ENCODE results near the gene AMFR.

Gene AMFR

DNA sequence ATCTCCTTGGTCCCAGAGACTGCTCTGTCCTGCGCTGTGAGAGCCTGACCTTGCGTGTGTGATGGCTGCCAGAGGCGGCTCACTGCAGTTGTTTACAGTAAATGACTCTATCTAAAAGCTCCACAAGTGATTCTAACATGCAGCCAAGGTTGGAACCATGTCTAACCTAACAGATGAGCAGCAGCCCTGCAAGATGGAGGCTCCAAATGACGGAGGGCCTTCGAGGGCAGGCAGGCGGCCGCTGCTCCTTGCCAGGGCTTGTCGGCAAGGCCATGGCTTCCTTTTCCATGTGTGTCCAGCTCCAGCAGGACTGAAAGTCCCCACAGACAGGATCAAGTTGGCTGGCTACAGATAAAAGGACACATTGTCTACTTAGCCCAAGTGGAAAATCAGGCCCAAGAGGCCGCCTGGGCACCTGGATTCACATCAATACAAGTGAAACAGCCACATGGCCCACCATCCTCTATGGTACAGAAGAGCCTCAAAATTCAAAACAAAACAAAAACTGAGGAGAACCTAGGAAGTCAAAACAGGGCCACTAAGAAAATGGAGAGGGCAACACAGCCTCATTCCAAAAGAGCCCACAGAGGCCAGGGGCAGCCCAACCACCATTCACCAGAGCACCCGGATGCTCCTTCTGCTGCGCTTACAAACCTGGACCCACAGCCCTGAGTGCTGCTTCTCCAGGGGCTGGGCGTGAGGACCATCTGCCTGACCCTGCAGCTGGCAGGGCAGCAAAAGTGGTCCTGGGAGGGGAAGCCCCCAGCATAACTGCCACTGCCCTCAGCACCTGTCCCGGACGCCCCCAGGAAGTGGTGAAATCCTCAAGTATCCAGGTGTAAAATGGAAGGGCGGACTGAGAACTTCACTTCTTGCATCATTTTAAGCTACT, 65.0 kb downstream of the AMFR start:
- DNase-seq, result no peak

GRCh38 chr16:56357765-56358322, 67.5 kb downstream of the AMFR start:
- DNase-seq, result no peak

- DNase-seq, result no peak
Measured at GRCh38 chr16:56357241-56357764, 68.0 kb downstream of the AMFR start.

DNA sequence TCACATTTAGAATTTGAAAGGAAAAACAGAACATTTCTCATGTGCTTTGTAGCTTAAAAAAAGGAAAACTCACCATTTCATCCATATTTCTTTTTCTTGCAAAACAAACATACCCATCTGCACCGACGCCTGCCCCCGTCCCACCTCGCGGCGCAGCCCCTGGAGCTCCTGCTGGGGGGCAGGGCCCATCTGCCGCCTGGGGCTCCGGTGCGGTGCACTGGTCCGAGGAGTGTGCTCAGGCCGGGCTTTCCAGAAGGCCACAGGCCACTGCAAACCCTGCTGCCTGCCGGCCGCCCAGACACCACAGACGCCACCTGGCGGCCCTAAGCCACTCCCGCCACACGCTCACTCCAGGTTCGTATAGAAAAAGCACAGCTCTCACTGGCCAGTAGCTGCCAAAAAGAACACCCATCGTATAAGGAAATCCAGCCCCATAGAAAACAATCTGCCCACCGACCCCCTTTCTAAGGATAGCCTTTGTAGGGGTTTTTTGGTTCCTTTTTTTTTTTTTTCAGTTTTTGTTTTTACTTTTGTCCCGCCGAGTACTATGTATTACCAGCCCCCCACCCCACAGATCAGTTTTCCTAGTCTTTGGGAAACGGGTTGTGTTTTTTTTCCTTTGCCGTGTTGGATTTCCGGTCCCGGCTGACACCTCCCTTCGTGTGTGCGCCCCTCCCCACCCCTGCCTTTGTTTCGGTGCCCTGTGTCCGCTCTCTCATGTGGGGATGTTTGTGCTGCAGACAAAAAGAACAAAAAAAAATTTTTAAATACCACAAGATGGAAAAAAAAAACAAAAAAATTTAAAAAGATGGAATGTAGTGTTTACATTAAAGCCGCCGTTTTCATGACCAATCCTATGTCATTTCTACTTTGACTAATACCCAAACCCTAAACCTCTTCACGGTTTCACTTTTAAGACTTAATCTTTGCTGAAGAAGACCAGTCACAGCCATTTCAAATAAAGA, 68.8 kb downstream of the AMFR start:
- DNase-seq, result no peak

DNA sequence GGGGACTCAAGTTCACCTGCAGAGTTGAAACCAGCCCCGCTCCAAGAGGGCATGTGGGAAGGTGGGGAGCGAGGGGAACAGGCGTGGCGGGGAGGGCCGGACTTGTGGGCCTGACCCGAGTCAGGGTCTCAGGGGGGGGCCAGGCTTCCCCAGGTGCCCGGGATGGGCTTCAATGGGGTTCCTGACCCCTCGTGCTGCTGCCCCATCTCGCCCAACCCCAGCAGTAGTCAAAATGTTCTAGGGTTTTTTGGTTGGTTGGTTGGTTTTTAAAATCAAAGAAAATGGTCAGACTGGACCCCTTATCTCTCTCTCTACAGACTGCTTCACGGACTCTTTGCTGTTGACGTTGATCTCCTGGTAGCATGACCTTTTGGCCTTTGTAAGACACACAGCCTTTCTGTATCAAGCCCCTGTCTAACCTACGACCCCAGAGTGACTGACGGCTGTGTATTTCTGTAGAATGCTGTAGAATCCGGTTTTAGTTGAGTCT, 69.5 kb downstream of the AMFR start:
- no peak for DNase-seq

DNA sequence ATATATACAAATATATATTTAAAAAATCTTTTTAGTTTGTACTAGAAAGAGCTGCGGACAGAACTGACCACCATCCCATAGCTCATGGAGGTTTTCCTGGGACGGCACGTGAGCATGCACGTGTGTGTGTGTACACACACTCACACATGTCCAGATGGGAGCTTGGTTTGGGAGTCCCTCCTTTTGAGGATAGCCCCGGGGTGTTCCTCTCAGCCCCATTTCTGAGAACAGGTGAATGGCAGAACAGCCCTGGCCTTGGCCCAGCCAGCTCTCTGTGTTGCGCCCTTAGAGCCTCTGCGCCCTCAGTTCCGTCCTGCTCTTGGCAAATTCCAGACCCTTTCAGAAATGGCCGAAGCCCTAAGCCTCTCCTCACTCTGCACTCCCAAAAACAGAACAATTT, 70.1 kb downstream of the AMFR start:
- no peak for DNase-seq

GRCh38 chr16:56354746-56355145, 70.6 kb downstream of the AMFR start:
- DNase-seq, result no peak

DNA sequence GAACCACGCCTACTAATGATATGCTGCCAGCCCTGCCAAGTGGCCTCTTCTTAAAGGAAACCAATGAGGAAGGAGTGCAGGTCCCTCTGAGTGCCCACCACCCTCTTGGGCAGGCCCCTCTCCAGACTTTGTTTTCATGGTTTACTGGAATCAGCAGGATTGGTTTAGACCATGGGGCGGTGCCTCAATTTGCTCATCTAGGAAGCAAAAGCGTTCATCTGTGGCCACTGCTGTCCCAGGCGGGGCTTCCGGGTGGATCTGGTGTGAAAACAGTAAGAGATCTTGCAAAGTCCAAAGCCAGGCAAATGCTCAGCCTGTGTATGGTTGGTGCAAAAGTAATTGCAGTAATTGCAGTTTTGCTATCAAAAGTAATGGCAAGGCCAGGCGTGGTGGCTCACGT, 71.3 kb downstream of the AMFR start:
- no peak for DNase-seq

DNA sequence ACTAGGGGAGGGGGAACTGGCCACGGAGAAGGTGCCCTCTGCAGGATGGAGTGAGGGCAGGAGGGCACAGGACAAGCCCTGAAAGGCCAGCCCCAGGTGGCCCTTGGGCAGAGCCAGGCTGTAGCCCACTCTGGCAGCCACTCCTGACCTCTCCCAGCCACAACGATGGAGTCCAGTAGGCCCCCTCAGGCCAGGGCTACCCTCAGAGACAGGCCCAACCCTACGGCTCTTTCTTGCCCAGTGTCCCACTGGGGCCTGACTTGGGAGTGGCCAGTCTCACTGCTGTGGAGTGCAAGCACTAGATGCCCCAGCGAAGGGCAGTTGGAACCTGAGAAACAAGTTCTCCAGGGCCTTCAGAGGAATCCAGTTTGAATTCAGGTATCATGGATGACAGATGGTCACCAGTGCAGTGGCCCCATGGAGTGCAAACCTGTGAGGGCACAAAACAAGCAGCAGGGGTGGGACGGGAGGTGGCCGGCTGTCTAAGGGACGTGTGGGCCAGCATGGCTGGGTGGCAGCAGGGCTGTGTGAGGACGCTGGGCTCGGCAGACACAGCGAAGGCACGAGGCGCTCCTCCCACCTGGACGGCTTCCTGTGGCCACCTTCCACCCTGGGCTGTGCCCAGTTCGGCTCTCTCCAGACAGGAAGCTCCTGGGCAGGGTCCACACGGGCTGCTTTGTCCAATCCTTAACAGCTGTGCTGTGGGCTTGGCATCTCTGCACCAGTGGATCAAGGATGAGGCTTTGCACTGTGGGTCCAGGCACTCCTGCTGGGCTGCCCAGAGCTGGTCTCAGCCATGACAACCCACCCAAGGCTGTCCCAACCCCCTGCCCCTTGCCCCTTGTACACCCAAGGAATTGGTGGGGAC, 72.1 kb downstream of the AMFR start:
- DNase-seq, result no peak

DNA sequence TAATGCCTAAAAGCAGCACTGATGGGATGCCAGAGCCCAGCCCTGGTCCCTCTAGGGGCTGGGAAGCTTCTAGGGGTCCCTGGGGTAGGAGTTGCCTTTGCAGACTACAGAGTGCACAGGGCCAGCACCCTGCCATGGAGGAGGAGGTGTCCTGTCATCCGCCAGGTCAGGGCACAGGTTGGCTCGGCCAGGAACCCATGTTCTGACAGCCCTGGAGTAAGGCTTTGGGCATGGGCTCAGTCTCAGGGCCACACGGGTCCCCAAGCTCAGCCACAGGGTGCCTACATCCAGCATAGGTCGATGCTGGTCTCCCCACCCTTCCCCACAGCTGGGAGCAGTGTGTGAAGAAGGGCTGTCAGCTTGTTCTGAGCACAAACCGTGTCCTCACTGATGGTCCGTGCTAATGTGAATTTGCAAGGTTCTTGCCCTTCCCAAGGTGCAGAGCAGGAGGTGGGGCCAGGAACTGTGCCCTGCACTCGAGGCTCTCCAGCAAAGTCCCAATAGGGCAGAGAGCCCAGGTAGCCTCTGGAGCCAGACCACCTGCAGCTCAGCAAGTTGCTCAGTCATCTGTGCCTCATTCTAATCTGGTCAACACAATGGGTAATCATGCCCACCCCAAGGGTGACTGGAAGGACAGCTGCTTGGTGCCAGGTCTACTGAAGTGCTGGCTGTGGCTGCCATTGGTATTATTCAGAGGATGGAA, 72.8 kb downstream of the AMFR start:
- DNase-seq, result no peak

DNA sequence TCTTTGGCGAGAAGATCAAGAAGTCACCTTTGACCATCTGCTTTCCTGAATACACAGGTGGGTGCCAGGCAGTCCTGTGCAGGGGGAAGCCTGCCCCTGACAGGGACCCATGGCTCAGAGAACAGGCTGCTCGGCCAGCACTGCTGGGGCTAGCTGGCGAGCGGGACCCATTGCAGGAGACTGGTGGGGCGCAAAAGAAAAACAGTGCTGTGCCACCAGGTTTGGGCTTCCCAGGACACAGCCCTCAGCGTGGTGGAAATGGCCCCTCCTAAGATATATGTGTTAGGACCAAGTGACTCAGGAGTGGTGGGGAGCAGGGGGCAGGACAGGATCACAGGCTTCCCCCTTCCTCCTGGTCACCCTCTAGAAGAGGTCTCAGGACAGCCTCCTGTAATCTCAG, 73.9 kb downstream of the AMFR start:
- DNase-seq, result no peak

- DNase-seq, result no peak
Measured at GRCh38 chr16:56350491-56351405, 74.6 kb downstream of the AMFR start.

DNA sequence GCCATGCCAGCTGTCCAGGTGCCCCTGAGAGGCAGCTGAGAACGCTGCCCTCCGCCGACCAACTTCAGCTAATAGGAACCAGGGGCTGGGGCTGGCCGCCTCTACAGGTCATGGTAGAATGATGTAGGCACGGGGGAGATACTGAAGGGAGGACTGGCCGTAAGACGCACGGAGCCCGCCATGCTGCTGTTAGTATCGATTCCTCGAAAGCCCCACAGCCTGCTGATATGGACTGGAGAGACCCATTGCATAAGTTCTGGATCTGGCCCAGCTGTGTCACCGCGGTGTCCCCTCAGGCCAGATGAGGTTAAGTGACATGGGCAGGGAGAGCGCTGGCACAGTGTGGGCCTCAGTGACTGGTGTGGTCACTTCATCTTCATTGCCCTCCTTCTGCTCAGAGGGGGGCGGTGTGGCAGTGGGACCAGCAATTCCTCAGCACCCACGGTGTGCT, 75.6 kb downstream of the AMFR start:
- no peak for DNase-seq

DNA sequence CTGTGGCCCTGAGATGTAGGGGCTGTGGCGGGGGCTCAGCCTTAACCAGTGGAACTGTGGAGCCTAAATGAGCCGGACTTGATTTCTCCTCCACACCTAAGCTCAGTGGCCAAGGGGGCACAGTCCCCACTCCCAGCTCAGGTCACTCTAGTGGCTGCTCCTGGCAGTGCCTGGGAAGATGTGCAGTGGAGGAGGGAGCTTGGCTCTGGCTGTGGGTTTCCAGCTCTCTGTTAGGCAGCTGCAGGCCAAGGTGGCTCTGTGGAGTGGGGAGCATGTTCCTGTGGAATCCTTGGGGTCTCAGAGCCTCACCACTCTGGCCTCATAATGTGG, 76.3 kb downstream of the AMFR start:
- DNase-seq, result no peak

DNA sequence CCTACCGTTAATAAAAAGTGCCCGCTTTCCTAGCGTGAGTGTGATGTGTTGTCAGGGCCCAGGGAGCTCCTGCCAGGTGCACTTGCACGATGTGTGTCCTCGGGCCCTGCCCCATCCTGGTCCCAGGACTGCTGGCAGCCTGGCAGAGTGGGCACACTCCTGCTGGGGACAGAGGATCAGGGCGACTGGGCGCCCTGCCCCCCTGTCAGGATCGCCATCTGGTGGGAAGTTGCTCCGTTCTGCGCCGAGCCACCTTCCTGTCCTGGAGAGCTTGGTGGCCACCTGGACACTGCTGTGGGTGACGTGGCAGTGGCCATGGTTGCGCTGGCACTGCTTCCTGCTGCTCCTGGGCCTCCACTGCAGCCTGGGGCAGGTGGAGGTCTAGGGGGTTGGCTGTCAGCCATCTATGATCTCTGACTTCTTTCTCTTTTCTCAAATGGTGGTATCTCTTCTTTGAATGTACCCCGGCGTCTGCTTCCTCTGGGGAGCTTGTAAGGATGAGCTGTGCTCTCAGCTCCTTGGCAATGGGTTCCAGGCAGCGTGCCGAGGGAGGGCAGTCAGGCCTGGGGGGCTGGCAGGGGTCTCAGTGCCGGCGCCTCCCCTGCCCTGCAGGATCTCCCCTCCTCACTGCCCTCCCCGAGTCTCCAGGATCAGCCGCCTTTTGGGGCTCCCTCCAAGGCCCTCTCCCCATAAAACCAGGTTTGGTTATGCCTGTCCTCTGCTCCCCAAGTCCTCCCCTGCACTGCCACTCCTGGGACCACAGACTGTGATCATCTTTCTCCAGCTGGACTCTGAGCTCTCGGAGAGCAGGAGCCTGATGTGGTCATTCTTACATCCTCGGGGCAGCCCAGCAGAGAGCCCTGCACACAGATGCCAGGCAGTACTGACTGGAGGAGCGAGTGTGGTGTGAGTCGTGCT, 76.9 kb downstream of the AMFR start:
- DNase-seq, result no peak

DNA sequence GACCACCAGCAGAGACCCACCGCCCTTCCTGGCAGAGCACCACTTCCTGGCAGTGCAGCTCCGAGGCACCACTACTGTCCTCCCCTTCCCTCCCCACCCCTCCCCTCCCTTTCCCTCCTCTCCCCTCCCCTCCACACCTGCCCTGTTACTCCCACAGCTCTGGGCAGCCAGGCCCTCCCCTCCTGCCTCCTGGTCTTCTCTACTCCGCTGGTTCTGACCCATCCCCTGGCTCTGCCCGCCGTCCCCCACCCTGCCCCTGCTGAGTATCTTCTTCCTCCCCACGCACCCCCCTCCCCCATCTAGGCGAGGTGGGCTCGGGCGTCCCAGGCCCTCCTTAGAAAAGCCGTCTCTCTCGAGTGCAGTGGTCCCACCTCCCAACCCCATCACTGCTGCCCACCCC, 77.7 kb downstream of the AMFR start:
- DNase-seq, result no peak

- no peak for DNase-seq
Measured at GRCh38 chr16:56347166-56347565, 78.2 kb downstream of the AMFR start.

DNA sequence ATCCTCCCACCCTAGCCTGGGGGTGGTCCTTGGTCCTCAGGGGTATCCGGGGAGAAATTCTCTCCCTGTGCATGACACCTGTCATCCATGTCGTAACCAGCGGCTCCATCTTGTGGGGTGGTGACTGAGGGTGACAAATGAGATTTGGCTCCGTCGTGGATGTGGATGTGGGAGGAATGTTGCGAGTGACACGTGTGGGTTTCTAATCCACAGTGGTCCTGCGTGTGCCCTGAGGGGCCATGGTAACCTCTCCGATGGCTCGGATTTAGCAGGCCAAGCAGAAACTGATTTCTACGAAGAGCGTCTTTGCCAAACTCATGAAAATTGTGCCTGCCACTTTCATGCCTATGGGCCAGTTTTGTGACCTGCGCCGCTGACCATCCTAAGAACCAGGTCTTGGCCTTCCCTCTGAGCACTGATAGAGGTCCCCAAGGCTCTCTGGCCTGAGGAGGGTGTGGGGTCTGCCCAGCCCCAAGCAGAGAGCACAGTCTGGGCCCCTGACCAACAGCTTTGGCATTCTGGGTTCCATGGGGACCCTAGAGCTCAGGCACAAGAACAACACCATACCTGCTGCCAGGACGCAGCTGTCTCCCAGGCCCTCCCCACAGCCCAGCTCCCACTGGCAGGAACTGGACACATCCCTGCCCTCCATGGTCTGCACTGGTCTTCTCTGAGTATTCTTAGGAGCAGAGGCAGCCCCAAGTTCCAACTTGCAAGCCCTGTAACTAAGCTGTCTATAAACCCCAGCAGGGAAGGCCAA, 79.0 kb downstream of the AMFR start:
- no peak for DNase-seq

Data from NCI-H1417 treated with DMSO at 0.1 percent for 48 hours (cell line).